Left lung (tissue), 10 donors: ENCODE measurements around the gene PTDSS2. TPM values are rescaled to one million over a fixed set of nuclear protein-coding genes. Genes with fewer than 3 reads are reported as not detected.

ENCODE experiments used
- ATAC-seq: fragments of 200-7000 bp; cut with Tn5 transposase; one replicate; pipeline ENCODE4 v1.9.1; 2020; ENCODE audit warnings: moderate library complexity
- DNase-seq, 4 donors: peaks; one replicate each; pipeline ENCODE4 v3.0.0-alpha.2; 2013 to 2020
- H3K27ac ChIP-seq, 2 donors: fragments of 200-600 bp; sonication (generic) in 1 of 2; one replicate each; pipeline versions ENCODE4 v1.5.0 to v1.8.0; 2020 to 2021
- H3K27me3 ChIP-seq, 2 donors: fragments of 200-600 bp; sonication (generic) in 1 of 2; one replicate each; pipeline versions ENCODE4 v1.5.0 to v1.8.0; 2020 to 2021
- H3K36me3 ChIP-seq, 2 donors: fragments of 200-600 bp; sonication (generic) in 1 of 2; one replicate each; pipeline versions ENCODE4 v1.5.0 to v1.8.0; 2020 to 2021
- H3K4me1 ChIP-seq, 2 donors: fragments of 200-600 bp; one replicate each; pipeline ENCODE4 v1.8.0; 2021
- H3K4me3 ChIP-seq, 2 donors: fragments of 200-600 bp; sonication (generic) in 1 of 2; one replicate each; pipeline versions ENCODE4 v1.5.0 to v1.8.0; 2020 to 2021; ENCODE audit warnings: mild to moderate bottlenecking in 1 of 2
- H3K9me3 ChIP-seq, 2 donors: fragments of 200-600 bp; sonication (generic) in 1 of 2; one replicate each; pipeline versions ENCODE4 v1.5.0 to v1.8.0; 2020 to 2021
- intact Hi-C, 2 donors: fragments of 100-400 bp; cut with DNase I; formaldehyde crosslinking; loops; one replicate each; pipeline versions ENCODE4 v1.11.2 to v1.14.2; 2022
- polyA plus RNA-seq, 6 donors: library from polyadenylated mRNA; unstranded; fragments of 120-200 nt; gene quantifications; one replicate each; pipeline ENCODE4 v1.2.1, GENCODE V29; 2013; ENCODE audit not compliant: insufficient read length in 6 of 6
- total RNA-seq, 2 donors: library from RNA; stranded (reverse); fragmentation: NEBNext Ultra II Directional; extraction: Animal tissue kit (Norgen Biotek cat#: 25700); gene quantifications; one replicate each; pipeline ENCODE4 v1.2.1, GENCODE V29; 2021
- TF ChIP-seq, protein P1 (sequence below), 2 donors: fragments of 200-600 bp; sonication (generic) in 1 of 2; IDR thresholded peaks; one replicate each; pipeline versions ENCODE4 v1.5.0 to v1.8.0; 2021; ENCODE audit warnings: antibody characterized with exemption in 2 of 2
- donor health status: DM: no; HTN: yes; CAD: no.
- donor health status: DM: no; HTN: no; CAD: no.

PTDSS2 gene
- total and polyA plus RNA-seq, 8 donors: 21.5 to 30.3 (median 25.7) TPM

DNA sequence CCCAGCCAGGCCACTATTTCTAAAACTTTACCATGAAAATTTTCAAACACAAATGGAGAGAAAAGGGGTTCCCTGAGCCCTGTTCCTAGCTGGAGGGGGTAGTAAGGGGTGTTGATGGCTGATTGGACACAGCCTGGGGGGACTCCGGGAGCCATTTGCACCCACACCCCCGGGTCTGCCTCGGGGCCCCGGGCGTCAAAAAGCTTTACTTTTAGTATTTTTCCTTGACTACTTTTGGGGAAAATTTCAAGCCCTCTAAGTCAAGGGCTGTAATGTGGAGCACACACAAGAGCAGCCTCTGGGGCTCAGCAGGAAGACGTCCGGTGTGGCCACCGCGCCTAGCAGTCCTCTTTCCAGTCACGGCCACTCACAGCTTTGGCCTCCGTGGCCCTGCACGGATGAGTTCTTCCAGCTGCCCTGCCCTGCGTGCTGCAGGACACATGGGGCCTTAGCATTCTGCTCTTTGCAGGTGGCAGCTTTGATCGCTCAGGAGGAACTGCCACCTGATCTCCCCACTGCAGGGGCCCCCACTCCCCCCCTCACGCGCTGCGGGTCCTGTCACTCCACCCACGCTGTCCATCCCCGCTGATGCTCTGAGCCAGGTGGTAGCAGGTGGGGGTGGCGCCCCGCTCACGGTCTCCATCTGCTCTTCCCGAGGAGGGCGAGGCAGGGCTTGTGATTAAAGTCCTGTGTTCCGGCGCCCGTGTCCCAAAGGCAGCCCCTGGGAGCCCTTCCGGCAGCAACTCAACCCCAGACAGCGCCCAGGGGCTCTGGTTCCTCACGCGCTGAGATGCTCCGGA lies 42.5 kb downstream of the PTDSS2 start:
- no peaks in the 10 kb centered on the region for H3K4me1 ChIP-seq
- ATAC-seq: no peak
- intact Hi-C loops: no loop called here
- no peak overlapping the region for H3K27ac ChIP-seq
- H3K36me3 ChIP-seq: peaks cover 0 to 90% of the 10 kb centered on the region in 2 donors
- no peaks in the 10 kb centered on the region for H3K27me3 ChIP-seq
- no peaks in the 10 kb centered on the region for H3K9me3 ChIP-seq
- TF ChIP-seq, protein P1, sequence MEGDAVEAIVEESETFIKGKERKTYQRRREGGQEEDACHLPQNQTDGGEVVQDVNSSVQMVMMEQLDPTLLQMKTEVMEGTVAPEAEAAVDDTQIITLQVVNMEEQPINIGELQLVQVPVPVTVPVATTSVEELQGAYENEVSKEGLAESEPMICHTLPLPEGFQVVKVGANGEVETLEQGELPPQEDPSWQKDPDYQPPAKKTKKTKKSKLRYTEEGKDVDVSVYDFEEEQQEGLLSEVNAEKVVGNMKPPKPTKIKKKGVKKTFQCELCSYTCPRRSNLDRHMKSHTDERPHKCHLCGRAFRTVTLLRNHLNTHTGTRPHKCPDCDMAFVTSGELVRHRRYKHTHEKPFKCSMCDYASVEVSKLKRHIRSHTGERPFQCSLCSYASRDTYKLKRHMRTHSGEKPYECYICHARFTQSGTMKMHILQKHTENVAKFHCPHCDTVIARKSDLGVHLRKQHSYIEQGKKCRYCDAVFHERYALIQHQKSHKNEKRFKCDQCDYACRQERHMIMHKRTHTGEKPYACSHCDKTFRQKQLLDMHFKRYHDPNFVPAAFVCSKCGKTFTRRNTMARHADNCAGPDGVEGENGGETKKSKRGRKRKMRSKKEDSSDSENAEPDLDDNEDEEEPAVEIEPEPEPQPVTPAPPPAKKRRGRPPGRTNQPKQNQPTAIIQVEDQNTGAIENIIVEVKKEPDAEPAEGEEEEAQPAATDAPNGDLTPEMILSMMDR (IDR thresholded peaks at IDR 0.05): no peak
- DNase-seq: peak in 1 of 4 donors; percentile 60
- H3K4me3 ChIP-seq: no peak overlapping the region

DNA sequence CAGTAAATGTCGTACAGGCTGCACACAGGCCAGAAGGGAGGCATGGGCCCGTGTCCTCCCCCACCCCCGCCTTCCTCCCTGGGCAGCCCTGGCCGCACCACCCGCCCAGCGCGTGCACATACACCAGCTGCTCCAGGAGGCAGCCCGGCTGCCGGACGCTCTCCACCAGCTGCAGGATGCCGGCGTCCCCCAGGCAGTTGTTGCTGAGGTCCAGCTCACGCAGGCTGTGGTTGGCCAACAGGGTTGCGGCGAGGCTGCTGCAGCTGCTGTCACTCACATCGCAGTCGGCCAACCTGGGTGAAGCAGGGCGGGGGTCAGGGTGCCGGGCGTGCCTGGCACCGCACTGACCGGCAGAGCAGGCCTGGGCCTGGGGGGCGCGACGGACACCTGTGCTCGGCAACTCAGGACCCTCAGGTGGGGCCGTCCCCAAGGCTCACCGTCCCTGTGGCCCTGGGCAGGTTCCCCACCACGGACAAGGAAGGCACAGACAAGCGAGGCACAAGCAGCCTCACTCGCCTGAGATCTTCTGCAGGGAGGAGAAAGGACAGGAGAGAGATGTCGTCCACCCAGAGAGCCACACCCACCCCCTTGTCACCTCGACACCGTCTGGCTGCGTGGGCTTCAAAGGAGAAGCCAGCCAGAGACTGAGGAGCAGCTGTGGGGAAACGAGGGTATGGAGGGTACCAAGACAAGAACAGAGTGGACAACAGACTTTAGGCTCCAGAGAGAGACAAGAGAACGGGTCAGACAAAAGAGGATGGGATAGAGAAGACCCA lies 44.9 kb downstream of the PTDSS2 start:
- Histone ChIP-seq H3K4me1 (no peaks in the 10 kb centered on the region), H3K27me3 (no peaks in the 10 kb centered on the region), H3K4me3 (no peak overlapping the region), H3K27ac (no peak overlapping the region), H3K9me3 (no peaks in the 10 kb centered on the region), H3K36me3 (peaks cover 0 to 93% of the 10 kb centered on the region in 2 donors)
- DNase-seq (peak in 1 of 4 donors; percentile 71), ATAC-seq (no peak)
- intact Hi-C loops: no loop called here
- TF ChIP-seq, protein P1 (IDR thresholded peaks at IDR 0.05): no peak

DNA sequence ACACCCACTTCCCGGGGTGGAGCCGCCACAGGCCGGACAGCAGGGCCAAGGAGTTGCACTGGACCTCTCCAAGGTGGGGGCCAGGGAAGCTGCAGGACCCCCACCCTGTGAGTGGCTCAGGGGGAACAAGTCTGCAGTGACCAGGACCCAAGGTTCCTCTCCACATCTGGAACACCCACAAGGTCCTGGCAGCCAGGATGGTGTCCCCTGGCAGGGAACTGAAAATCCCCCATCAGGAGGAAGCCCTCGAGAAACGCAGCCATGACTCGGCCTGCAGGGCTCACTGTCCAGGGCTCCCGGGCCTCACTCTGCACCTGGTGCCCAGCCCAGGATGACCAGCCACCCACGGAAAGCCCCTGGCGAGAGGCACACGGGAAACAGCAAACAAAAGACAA lies 45.5 kb downstream of the PTDSS2 start:
- no peaks in the 10 kb centered on the region for H3K27me3 ChIP-seq
- DNase-seq (peak in 1 of 4 donors; percentile 57), ATAC-seq (no peak)
- H3K4me3 ChIP-seq: no peak overlapping the region
- no peaks in the 10 kb centered on the region for H3K9me3 ChIP-seq
- intact Hi-C loops: no loop called here
- TF ChIP-seq, protein P1 (IDR thresholded peaks at IDR 0.05): no peak
- no peak overlapping the region for H3K27ac ChIP-seq
- H3K36me3 ChIP-seq: peaks cover 0 to 93% of the 10 kb centered on the region in 2 donors
- H3K4me1 ChIP-seq: no peaks in the 10 kb centered on the region

DNA sequence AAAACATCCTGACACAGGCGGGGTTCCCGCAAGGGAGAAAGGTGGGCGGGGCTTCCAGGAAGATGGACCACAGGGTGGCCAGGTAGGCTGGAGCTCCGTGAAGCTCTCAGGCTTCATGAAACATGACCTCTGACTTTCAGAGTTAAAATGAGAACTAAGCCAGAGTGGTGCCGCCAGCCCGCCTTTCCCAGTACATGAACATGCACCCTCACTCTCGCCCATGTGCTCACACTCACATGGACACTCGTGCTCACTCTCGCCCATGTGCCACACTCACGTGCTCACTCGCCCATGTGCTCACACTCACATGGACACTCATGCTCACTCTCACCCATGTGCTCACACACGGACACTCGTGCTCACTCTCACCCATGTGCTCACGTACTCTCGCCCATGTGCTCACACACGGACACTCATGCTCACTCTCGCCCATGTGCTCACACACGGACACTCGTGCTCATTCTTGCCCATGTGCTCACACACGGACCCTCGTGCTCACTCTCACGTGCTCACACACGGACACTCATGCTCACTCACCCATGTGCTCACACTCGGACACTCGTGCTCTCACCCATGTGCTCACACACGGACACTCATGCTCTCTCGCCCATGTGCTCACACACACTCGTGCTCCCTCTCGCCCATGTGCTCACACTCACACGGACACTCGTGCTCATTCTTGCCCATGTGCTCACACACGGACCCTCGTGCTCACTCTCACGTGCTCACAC lies 46.9 kb downstream of the PTDSS2 start:
- H3K36me3 ChIP-seq: peaks cover 0 to 95% of the 10 kb centered on the region in 2 donors
- H3K9me3 ChIP-seq: no peaks in the 10 kb centered on the region
- H3K27ac ChIP-seq: no peak overlapping the region
- DNase-seq: peak in 1 of 4 donors; percentile 45
- peaks cover 0 to 3% of the 10 kb centered on the region in 2 donors for H3K4me1 ChIP-seq
- TF ChIP-seq, protein P1 (IDR thresholded peaks at IDR 0.05): no peak
- ATAC-seq: no peak
- intact Hi-C loops: no loop called here
- H3K4me3 ChIP-seq: no peak overlapping the region
- H3K27me3 ChIP-seq: no peaks in the 10 kb centered on the region
